Mucosa of descending colon (tissue), 3 donors: ENCODE results near the gene RAP1A. TPM values are rescaled to one million over a fixed set of nuclear protein-coding genes. Genes with fewer than 3 reads are reported as not detected.

Experiments used
- ATAC-seq: fragments of 200-7000 bp; cut with Tn5 transposase; one replicate; pipeline ENCODE4 v1.9.1; 2020; ENCODE audit warnings: mild to moderate bottlenecking, moderate library complexity
- DNase-seq, 3 donors: peaks; one replicate each; pipeline ENCODE4 v3.0.0-alpha.2; 2020
- H3K36me3 ChIP-seq: fragments of 200-600 bp; one replicate; pipeline ENCODE4 v1.8.0; 2021; ENCODE audit warnings: low read depth, mild to moderate bottlenecking
- H3K4me1 ChIP-seq: fragments of 200-600 bp; one replicate; pipeline ENCODE4 v1.8.0; 2021; ENCODE audit warnings: low read depth, mild to moderate bottlenecking
- H3K4me3 ChIP-seq: fragments of 200-600 bp; one replicate; pipeline ENCODE4 v1.8.0; 2021; ENCODE audit warnings: mild to moderate bottlenecking
- H3K9me3 ChIP-seq: fragments of 200-600 bp; one replicate; pipeline ENCODE4 v1.8.0; 2021; ENCODE audit warnings: mild to moderate bottlenecking
- intact Hi-C, 2 donors: fragments of 100-400 bp; cut with DNase I in 1 of 2; cut with micrococcal nuclease in 1 of 2; formaldehyde crosslinking; loops; one replicate each; pipeline versions ENCODE4 v1.11.0 to v1.11.1; 2022; cut with DNase I, micrococcal nuclease
- total RNA-seq, 3 donors: library from RNA; stranded (reverse); fragmentation: NEBNext Ultra II Directional in 2 of 3; extraction: Animal tissue kit (Norgen Biotek cat#: 25700) in 2 of 3; gene quantifications; one replicate each; pipeline versions ENCODE4 v1.2.1 to v1.2.4, GENCODE V29; 2021 to 2023
- TF ChIP-seq, protein P1 (sequence below): fragments of 200-600 bp; IDR thresholded peaks from one replicate; pipeline ENCODE4 v1.8.0; 2022; ENCODE audit warnings: antibody characterized with exemption, mild to moderate bottlenecking
- donor health status: DM: no; HTN: no; CAD: no; lungs with moderate emphysema.
- donor health status: DM: no; HTN: no; CAD: no.
- donor health status: DM: no; HTN: yes; CAD: no.

RAP1A gene
- total RNA-seq, 3 donors from 2014 or later, result 84.4 to 272 (median 95.4) TPM

DNA sequence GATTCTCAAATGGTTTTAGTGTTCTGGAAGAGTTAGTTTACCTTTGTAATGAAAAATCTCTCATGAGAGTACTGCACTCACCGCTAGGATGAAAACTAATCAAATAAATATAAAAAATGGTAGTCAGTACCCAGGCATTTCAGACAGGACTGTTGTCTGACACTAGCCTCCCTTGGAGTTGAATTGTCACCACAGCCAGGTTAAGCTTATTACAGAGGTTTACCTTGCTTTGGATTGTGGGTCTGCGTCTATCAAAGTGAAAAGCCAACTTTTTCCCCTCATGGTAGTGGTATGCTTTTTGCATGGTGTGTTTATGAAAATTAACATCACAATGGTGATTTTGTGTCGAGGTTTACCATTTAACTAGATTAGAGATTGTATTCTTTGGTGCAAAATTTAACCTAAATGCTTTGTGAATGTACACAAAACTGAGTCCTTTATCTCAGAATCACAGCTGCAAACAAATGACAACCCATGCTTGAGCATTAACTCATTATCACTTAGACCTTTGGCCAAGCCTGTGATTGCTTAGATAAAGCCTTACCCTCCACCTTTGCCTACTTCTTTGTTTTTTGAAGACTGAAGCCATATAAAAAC lies 20.1 kb downstream of the RAP1A start:
- DNase-seq, result no peak
- Histone ChIP-seq H3K4me3 (no peak overlapping the region), H3K36me3 (no peaks in the 10 kb centered on the region), H3K4me1 (peaks cover 39% of the 10 kb centered on the region), H3K9me3 (no peaks in the 10 kb centered on the region)
- intact Hi-C loops, result no loop called here
- TF ChIP-seq, protein P1, sequence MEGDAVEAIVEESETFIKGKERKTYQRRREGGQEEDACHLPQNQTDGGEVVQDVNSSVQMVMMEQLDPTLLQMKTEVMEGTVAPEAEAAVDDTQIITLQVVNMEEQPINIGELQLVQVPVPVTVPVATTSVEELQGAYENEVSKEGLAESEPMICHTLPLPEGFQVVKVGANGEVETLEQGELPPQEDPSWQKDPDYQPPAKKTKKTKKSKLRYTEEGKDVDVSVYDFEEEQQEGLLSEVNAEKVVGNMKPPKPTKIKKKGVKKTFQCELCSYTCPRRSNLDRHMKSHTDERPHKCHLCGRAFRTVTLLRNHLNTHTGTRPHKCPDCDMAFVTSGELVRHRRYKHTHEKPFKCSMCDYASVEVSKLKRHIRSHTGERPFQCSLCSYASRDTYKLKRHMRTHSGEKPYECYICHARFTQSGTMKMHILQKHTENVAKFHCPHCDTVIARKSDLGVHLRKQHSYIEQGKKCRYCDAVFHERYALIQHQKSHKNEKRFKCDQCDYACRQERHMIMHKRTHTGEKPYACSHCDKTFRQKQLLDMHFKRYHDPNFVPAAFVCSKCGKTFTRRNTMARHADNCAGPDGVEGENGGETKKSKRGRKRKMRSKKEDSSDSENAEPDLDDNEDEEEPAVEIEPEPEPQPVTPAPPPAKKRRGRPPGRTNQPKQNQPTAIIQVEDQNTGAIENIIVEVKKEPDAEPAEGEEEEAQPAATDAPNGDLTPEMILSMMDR, result no peak
- peak; percentile 90 for ATAC-seq

DNA sequence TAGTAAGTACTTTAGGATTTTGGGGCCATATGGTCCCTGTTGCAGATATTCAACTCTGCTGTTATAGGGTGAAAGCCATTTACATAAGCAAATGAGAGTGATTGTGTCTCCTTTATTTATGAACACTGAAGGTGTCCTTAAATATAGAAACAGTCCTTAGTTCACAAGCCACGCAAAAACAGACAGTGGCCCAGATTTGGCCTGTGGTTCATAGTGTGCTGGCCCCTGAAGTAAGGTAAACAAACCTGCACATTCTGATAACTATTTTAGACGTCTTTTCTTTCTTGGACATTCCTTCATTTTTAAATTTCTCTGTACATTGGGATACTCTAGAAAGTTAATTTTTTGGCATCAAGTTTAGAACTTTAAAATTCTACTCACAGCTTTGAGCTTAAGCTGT lies 23.5 kb downstream of the RAP1A start:
- TF ChIP-seq, protein P1, result no peak
- no peak for DNase-seq
- peaks cover 19% of the 10 kb centered on the region for H3K4me1 ChIP-seq
- ATAC-seq, result no peak
- H3K4me3 ChIP-seq, result no peak overlapping the region
- intact Hi-C loops, result no loop called here
- H3K9me3 ChIP-seq, result no peaks in the 10 kb centered on the region
- no peaks in the 10 kb centered on the region for H3K36me3 ChIP-seq

DNA sequence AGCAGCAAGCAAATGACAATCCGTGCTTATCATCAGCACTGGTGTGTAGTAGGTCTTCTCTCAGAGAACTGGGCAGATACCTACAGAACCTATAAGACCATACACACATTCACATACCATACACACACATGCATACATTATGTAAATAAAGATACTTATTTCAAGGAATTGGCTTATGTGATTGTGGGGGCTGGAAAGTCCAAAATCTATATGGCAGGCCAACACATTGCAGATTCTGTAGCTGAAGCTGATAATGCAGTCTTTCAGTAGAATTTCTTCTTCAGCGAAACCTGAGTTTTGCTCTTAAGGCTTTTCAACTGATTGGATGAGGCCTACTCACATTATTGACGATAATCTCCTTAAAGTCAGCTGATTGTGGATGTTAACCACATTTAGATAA lies 24.1 kb downstream of the RAP1A start:
- DNase-seq, result no peak
- TF ChIP-seq, protein P1, result no peak
- H3K4me3 ChIP-seq, result no peak overlapping the region
- no peak for ATAC-seq
- peaks cover 19% of the 10 kb centered on the region for H3K4me1 ChIP-seq
- H3K9me3 ChIP-seq, result no peaks in the 10 kb centered on the region
- no peaks in the 10 kb centered on the region for H3K36me3 ChIP-seq
- intact Hi-C loops, result no loop called here

DNA sequence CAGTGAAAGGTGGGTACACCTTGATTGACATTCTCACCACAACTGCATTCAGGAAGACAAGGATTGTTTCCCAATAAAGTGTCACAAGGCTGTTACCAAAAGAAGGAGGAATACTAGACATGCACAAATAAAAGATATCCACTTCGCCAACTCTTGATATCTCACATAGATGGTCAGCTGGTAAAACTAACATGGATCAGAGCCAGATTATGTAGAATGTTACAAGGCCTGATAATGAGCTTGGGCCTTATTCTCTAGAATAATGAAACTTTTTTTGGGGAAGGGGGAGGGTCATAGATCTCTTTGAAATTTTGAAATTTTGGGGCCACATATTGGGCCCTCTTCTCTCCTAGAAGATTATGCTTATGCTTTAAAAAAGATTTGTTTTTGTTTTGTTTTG lies 24.9 kb downstream of the RAP1A start:
- ATAC-seq (no peak), DNase-seq (no peak)
- no peaks in the 10 kb centered on the region for H3K36me3 ChIP-seq
- peaks cover 14% of the 10 kb centered on the region for H3K4me1 ChIP-seq
- H3K9me3 ChIP-seq, result no peaks in the 10 kb centered on the region
- intact Hi-C loops, result no loop called here
- TF ChIP-seq, protein P1, result no peak
- no peak overlapping the region for H3K4me3 ChIP-seq

DNA sequence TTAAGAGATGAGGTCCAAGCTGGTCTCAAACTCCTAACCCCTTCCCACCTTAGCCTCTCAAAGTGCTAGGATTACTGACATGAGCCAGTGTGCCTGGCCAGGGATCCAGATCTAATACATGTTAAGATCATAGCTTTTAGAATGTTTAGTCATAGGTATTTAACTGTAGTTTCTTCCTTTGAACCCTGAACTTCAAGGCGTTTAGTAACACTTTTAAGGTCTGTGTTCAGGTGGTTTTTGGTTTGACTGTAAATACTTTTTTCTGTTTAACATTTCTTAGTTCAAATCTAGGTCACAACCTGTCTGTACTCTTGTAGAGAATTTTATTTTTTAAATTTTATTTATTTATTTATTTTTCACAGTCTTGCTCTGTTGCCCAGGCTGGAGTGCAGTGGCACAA lies 28.1 kb downstream of the RAP1A start:
- Histone ChIP-seq H3K36me3 (no peaks in the 10 kb centered on the region), H3K4me1 (peaks cover 3% of the 10 kb centered on the region), H3K4me3 (no peak overlapping the region), H3K9me3 (no peaks in the 10 kb centered on the region)
- intact Hi-C loops, result no loop called here
- TF ChIP-seq, protein P1, result no peak
- DNase-seq (no peak), ATAC-seq (no peak)

DNA sequence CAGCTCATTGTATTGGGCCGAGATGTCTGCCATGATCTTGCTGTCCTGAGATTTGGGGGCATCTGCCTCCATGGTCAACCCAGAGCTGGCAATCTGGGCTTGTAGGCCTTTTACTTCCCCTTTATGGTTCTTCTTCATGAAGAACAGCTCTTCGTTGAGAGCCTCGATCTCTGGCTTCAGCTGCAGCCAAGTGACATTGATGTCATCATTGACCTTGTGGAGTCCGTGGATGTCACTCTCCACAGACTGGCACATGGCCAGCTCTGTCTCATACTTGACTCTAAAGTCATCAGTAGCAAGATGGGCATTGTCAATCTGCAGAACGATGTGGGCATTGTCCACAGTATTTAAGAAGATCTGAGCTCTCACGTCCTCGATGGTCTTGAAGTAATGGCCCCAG lies 29.2 kb downstream of the RAP1A start:
- Histone ChIP-seq H3K9me3 (no peaks in the 10 kb centered on the region), H3K36me3 (no peaks in the 10 kb centered on the region), H3K4me1 (peaks cover 3% of the 10 kb centered on the region), H3K4me3 (no peak overlapping the region)
- intact Hi-C loops, result no loop called here
- ATAC-seq (no peak), DNase-seq (no peak)
- TF ChIP-seq, protein P1, result no peak
